NAMALWA (cell line): ENCODE data around the gene FAM171A1.

Source experiments
- DNase-seq: peaks from one replicate; pipeline ENCODE4 v3.0.0-alpha.2; 2015; ENCODE audit warnings: low spot score

Gene FAM171A1

GRCh38 chr10:15374156-15374555, 3.1 kb upstream of the FAM171A1 start:
- DNase-seq, result no peak

GRCh38 chr10:15373199-15373598, 2.1 kb upstream of the FAM171A1 start:
- no peak for DNase-seq

- DNase-seq, result no peak
Measured at GRCh38 chr10:15370212-15370855, 755 bp downstream of the FAM171A1 start.

GRCh38 chr10:15369256-15370211, 1.6 kb downstream of the FAM171A1 start:
- DNase-seq, result no peak

GRCh38 chr10:15368101-15368855, 2.8 kb downstream of the FAM171A1 start:
- no peak for DNase-seq

- DNase-seq, result no peak
Measured at GRCh38 chr10:15367296-15368085, 3.6 kb downstream of the FAM171A1 start.

GRCh38 chr10:15365692-15366091, 5.4 kb downstream of the FAM171A1 start:
- DNase-seq, result no peak

- DNase-seq, result no peak
Measured at GRCh38 chr10:15364001-15364400, 7.1 kb downstream of the FAM171A1 start.

GRCh38 chr10:15363031-15363430, 8.1 kb downstream of the FAM171A1 start:
- no peak for DNase-seq

- DNase-seq, result no peak
Measured at GRCh38 chr10:15361131-15361530, 10.0 kb downstream of the FAM171A1 start.

GRCh38 chr10:15360566-15360965, 10.5 kb downstream of the FAM171A1 start:
- no peak for DNase-seq

GRCh38 chr10:15353471-15354017, 17.5 kb downstream of the FAM171A1 start:
- DNase-seq, result no peak

- DNase-seq, result no peak
Measured at GRCh38 chr10:15352836-15353235, 18.3 kb downstream of the FAM171A1 start.

- no peak for DNase-seq
Measured at GRCh38 chr10:15352201-15352600, 18.9 kb downstream of the FAM171A1 start.

- no peak for DNase-seq
Measured at GRCh38 chr10:15351099-15351820, 19.8 kb downstream of the FAM171A1 start.

- no peak for DNase-seq
Measured at GRCh38 chr10:15349112-15349511, 22.0 kb downstream of the FAM171A1 start.

- no peak for DNase-seq
Measured at GRCh38 chr10:15348579-15348978, 22.5 kb downstream of the FAM171A1 start.

GRCh38 chr10:15347150-15347549, 23.9 kb downstream of the FAM171A1 start:
- no peak for DNase-seq

- no peak for DNase-seq
Measured at GRCh38 chr10:15346440-15347141, 24.5 kb downstream of the FAM171A1 start.

GRCh38 chr10:15345450-15345849, 25.6 kb downstream of the FAM171A1 start:
- DNase-seq, result no peak
